GM23338 (cell line): ENCODE data around the gene TMEM117. TPM values are rescaled to one million over a fixed set of nuclear protein-coding genes. Genes with fewer than 3 reads are reported as not detected.

ENCODE experiments used
- ATAC-seq: fragments of 200-7000 bp; cut with Tn5 transposase; 3 replicates; pipeline ENCODE4 v1.9.1; 2020
- DNase-seq: peaks from one replicate; pipeline ENCODE4 v3.0.0-alpha.2; 2015; ENCODE audit warnings: low spot score
- H2AFZ ChIP-seq: fragments of 200-600 bp; sonication (generic); 2 replicates; pipeline ENCODE4 v1.8.0; 2016; ENCODE audit warnings: antibody characterized with exemption, mild to moderate bottlenecking, moderate library complexity
- H3F3A ChIP-seq: fragments of 200-600 bp; sonication (generic); replicated peaks from 2 replicates; pipeline ENCODE4 v1.8.0; 2017; ENCODE audit warnings: antibody characterized with exemption, mixed run types, low read depth
- H3K27ac ChIP-seq: fragments of 200-600 bp; sonication (generic); 2 replicates; pipeline ENCODE4 v1.6.1; 2016; ENCODE audit warnings: low read depth
- H3K27me3 ChIP-seq: fragments of 200-600 bp; sonication (generic); 2 replicates; pipeline ENCODE4 v1.8.0; 2016; ENCODE audit warnings: mild to moderate bottlenecking, mixed run types, moderate library complexity; ENCODE audit not compliant: insufficient read depth
- H3K36me3 ChIP-seq: fragments of 200-600 bp; sonication (generic); 2 replicates; pipeline ENCODE4 v1.8.0; 2016; ENCODE audit warnings: mild to moderate bottlenecking; ENCODE audit not compliant: insufficient read depth
- H3K4me1 ChIP-seq: fragments of 200-600 bp; sonication (generic); 2 replicates; pipeline ENCODE4 v1.8.0; 2016; ENCODE audit warnings: mild to moderate bottlenecking, moderate library complexity; ENCODE audit not compliant: insufficient read depth
- H3K4me2 ChIP-seq: fragments of 200-600 bp; sonication (generic); 2 replicates; pipeline ENCODE4 v1.7.1; 2017; ENCODE audit warnings: mixed run types
- H3K4me3 ChIP-seq: fragments of 200-600 bp; sonication (generic); 2 replicates; pipeline ENCODE4 v1.6.1; 2016; ENCODE audit warnings: mixed run types
- H3K79me2 ChIP-seq: fragments of 200-600 bp; sonication (generic); replicated peaks from 2 replicates; pipeline ENCODE4 v1.8.0; 2017; ENCODE audit warnings: mild to moderate bottlenecking; ENCODE audit not compliant: insufficient read depth
- H3K9me2 ChIP-seq: fragments of 200-600 bp; sonication (generic); 2 replicates; pipeline ENCODE4 v1.8.0; 2017; ENCODE audit not compliant: insufficient read depth
- H4K20me1 ChIP-seq: fragments of 200-600 bp; sonication (generic); replicated peaks from 2 replicates; pipeline ENCODE4 v1.8.0; 2017; ENCODE audit warnings: mild to moderate bottlenecking; ENCODE audit not compliant: insufficient read depth
- H3K27ac Mint-ChIP-seq: 2 replicates; pipeline ENCODE4 v1.8.0; 2020; ENCODE audit warnings: inconsistent platforms, mild to moderate bottlenecking, moderate library complexity, mixed read lengths
- H3K27me3 Mint-ChIP-seq: 3 replicates; pipeline ENCODE4 v1.8.0; 2022; ENCODE audit warnings: low read depth, mild to moderate bottlenecking, moderate library complexity, mixed read lengths, inconsistent platforms; ENCODE audit not compliant: insufficient read depth, poor library complexity
- H3K36me3 Mint-ChIP-seq: 3 replicates; pipeline ENCODE4 v1.8.0; 2021; ENCODE audit warnings: low read depth, mild to moderate bottlenecking, inconsistent platforms, moderate library complexity, mixed read lengths
- H3K4me1 Mint-ChIP-seq: 3 replicates; pipeline ENCODE4 v1.8.0; 2020; ENCODE audit warnings: mild to moderate bottlenecking, inconsistent platforms, mixed read lengths
- H3K4me3 Mint-ChIP-seq: 3 replicates; pipeline ENCODE4 v1.8.0; 2021; ENCODE audit warnings: moderate library complexity, mild to moderate bottlenecking, inconsistent platforms, mixed read lengths
- H3K9me3 Mint-ChIP-seq: 3 replicates; pipeline ENCODE4 v1.8.0; 2020; ENCODE audit warnings: moderate library complexity, mild to moderate bottlenecking, inconsistent platforms, mixed read lengths
- ETS1 ChIP-seq: IDR thresholded peaks from 2 replicates; pipeline ENCODE4 v1.6.1; 2016; ENCODE audit warnings: antibody characterized with exemption
- EZH2 ChIP-seq: fragments of 200-600 bp; sonication (generic); IDR thresholded peaks from one replicate; pipeline ENCODE4 v1.8.0; 2017; ENCODE audit warnings: antibody characterized with exemption, mild to moderate bottlenecking, low read depth; ENCODE audit not compliant: unreplicated experiment
- EZH2phosphoT487 ChIP-seq: fragments of 200-600 bp; sonication (generic); IDR thresholded peaks from one replicate; pipeline ENCODE4 v1.8.1; 2018; ENCODE audit warnings: antibody characterized with exemption; ENCODE audit not compliant: unreplicated experiment
- NANOG ChIP-seq: IDR thresholded peaks from 2 replicates; pipeline ENCODE4 v1.6.1; 2016; ENCODE audit warnings: antibody characterized with exemption, borderline replicate concordance
- POLR2AphosphoS5 ChIP-seq: IDR thresholded peaks from 2 replicates; pipeline ENCODE4 v1.6.1; 2016; ENCODE audit warnings: antibody characterized with exemption, low read depth
- REST ChIP-seq: IDR thresholded peaks from one replicate; pipeline ENCODE4 v1.6.1; 2018; ENCODE audit warnings: antibody characterized with exemption; ENCODE audit not compliant: unreplicated experiment
- STAT1 ChIP-seq: IDR thresholded peaks from one replicate; pipeline ENCODE4 v1.6.1; 2016; ENCODE audit warnings: antibody characterized with exemption; ENCODE audit not compliant: unreplicated experiment
- ZNF114 ChIP-seq: fragments of 250-450 bp; sonication (Bioruptor Pico); IDR thresholded peaks from 2 replicates; pipeline ENCODE4 v1.5.0; 2020; ENCODE audit warnings: mild to moderate bottlenecking, moderate library complexity
- ZNF331 ChIP-seq: fragments of 250-450 bp; sonication (Bioruptor Pico); IDR thresholded peaks from 2 replicates; pipeline ENCODE4 v1.5.0; 2020; ENCODE audit warnings: low read depth, mild to moderate bottlenecking, moderate library complexity
- polyA plus RNA-seq: library from polyadenylated mRNA; unstranded; fragments of >200 nt; fragmentation: Nextera tagmentation; extraction: Ambion mirVana; gene quantifications from 2 replicates; pipeline ENCODE4 v1.2.1, GENCODE V29; 2016
- total RNA-seq: library from RNA; depleted of rRNA; stranded (reverse); fragments of >200 nt; shearing (Covaris generic); gene quantifications from 2 replicates; pipeline ENCODE4 v1.2.3, GENCODE V29; 2014
- TF ChIP-seq, protein P1 (sequence below), 2 experiments: fragments of 200-600 bp in 1 of 2; sonication (generic) in 1 of 2; conservative IDR thresholded peaks; 2 replicates each; pipeline versions ENCODE4 v1.5.1 to v1.6.1; 2016 to 2017; ENCODE audit warnings: antibody characterized with exemption in 2 of 2, low read depth in 2 of 2, mild to moderate bottlenecking in 2 of 2, moderate library complexity in 1 of 2

TMEM117 gene
- total and polyA plus RNA-seq, 2 experiments from 2014 or later, result 0.94 to 1.6 TPM

- TF ChIP-seq ETS1 (no peak), NANOG (no peak), POLR2AphosphoS5 (no peak), REST (no peak), ZNF331 (CRISPR knock-in tag) (no peak)
- TF ChIP-seq, protein P1, sequence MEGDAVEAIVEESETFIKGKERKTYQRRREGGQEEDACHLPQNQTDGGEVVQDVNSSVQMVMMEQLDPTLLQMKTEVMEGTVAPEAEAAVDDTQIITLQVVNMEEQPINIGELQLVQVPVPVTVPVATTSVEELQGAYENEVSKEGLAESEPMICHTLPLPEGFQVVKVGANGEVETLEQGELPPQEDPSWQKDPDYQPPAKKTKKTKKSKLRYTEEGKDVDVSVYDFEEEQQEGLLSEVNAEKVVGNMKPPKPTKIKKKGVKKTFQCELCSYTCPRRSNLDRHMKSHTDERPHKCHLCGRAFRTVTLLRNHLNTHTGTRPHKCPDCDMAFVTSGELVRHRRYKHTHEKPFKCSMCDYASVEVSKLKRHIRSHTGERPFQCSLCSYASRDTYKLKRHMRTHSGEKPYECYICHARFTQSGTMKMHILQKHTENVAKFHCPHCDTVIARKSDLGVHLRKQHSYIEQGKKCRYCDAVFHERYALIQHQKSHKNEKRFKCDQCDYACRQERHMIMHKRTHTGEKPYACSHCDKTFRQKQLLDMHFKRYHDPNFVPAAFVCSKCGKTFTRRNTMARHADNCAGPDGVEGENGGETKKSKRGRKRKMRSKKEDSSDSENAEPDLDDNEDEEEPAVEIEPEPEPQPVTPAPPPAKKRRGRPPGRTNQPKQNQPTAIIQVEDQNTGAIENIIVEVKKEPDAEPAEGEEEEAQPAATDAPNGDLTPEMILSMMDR (conservative IDR thresholded peaks at IDR 0.05; ENCODE audit: low read depth in 2 of 2), result no peak
These were observed 222.5 kb downstream of the TMEM117 start (continued) for GRCh38 chr12:44058366-44058765.

GRCh38 chr12:44059476-44059875 lies 223.6 kb downstream of the TMEM117 start:
- Histone ChIP-seq H3K79me2 (no peaks in the 10 kb centered on the region), H3K36me3 (no peaks in the 10 kb centered on the region), H3K9me2 (no peaks in the 10 kb centered on the region), H3K4me1 (no peaks in the 10 kb centered on the region), H4K20me1 (no peaks in the 10 kb centered on the region), H3K4me2 (no peak overlapping the region), H2AFZ (no peak overlapping the region), H3K27ac (no peak overlapping the region), H3F3A (no peaks in the 10 kb centered on the region), H3K4me3 (no peak overlapping the region), H3K27me3 (no peaks in the 10 kb centered on the region)
- H3K27me3 Mint-ChIP-seq, result no peaks in the 10 kb centered on the region
- ATAC-seq (no peak), DNase-seq (no peak)
- no peak overlapping the region for H3K27ac Mint-ChIP-seq
- H3K4me1 Mint-ChIP-seq, result peaks cover 7% of the 10 kb centered on the region
- no peak overlapping the region for H3K4me3 Mint-ChIP-seq
- TF ChIP-seq STAT1, result no peak
- no peak for TF ChIP-seq POLR2AphosphoS5
- no peak for TF ChIP-seq EZH2
- TF ChIP-seq, protein P1 (conservative IDR thresholded peaks at IDR 0.05; ENCODE audit: low read depth in 2 of 2), result no peak
- no peak for TF ChIP-seq ZNF114 (CRISPR knock-in tag)
- no peak for TF ChIP-seq EZH2phosphoT487
- no peaks in the 10 kb centered on the region for H3K9me3 Mint-ChIP-seq
- no peaks in the 10 kb centered on the region for H3K36me3 Mint-ChIP-seq
